GM23338 (cell line): ENCODE results near the gene HABP4.

ENCODE experiments used
- CTCF ChIP-seq, 2 experiments: fragments of 200-600 bp in 1 of 2; sonication (generic) in 1 of 2; conservative IDR thresholded peaks; 2 replicates each; pipeline versions ENCODE4 v1.5.1 to v1.6.1; 2016 to 2017; ENCODE audit warnings: antibody characterized with exemption in 2 of 2, low read depth in 2 of 2, mild to moderate bottlenecking in 2 of 2, moderate library complexity in 1 of 2
- EZH2phosphoT487 ChIP-seq: fragments of 200-600 bp; sonication (generic); IDR thresholded peaks from one replicate; pipeline ENCODE4 v1.8.1; 2018; ENCODE audit warnings: antibody characterized with exemption; ENCODE audit not compliant: unreplicated experiment
- POLR2AphosphoS5 ChIP-seq: IDR thresholded peaks from 2 replicates; pipeline ENCODE4 v1.6.1; 2016; ENCODE audit warnings: antibody characterized with exemption, low read depth
- REST ChIP-seq: IDR thresholded peaks from one replicate; pipeline ENCODE4 v1.6.1; 2018; ENCODE audit warnings: antibody characterized with exemption; ENCODE audit not compliant: unreplicated experiment
- TF ChIP-seq, protein P1 (sequence below): IDR thresholded peaks from 2 replicates; pipeline ENCODE4 v1.6.1; 2016; ENCODE audit warnings: antibody characterized with exemption

- TF ChIP-seq POLR2AphosphoS5: no peak
- TF ChIP-seq CTCF (conservative IDR thresholded peaks at IDR 0.05; ENCODE audit: low read depth in 2 of 2): no peak
- no peak for TF ChIP-seq REST
- TF ChIP-seq EZH2phosphoT487: no peak
- TF ChIP-seq, protein P1, sequence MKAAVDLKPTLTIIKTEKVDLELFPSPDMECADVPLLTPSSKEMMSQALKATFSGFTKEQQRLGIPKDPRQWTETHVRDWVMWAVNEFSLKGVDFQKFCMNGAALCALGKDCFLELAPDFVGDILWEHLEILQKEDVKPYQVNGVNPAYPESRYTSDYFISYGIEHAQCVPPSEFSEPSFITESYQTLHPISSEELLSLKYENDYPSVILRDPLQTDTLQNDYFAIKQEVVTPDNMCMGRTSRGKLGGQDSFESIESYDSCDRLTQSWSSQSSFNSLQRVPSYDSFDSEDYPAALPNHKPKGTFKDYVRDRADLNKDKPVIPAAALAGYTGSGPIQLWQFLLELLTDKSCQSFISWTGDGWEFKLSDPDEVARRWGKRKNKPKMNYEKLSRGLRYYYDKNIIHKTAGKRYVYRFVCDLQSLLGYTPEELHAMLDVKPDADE: no peak
Observed at GRCh38 chr9:96423985-96424336, 26.0 kb upstream of the HABP4 start.
